ENCODE results near the gene PAXIP1.

Gene PAXIP1

GRCh38 chr7:154911862-154912455 is 91.0 kb downstream of the PAXIP1 start:
- no peak for DNase-seq

- no peak for DNase-seq
Observed at GRCh38 chr7:154911411-154911810, 91.5 kb downstream of the PAXIP1 start.

- DNase-seq = no peak
Observed at GRCh38 chr7:154910977-154911376, 91.9 kb downstream of the PAXIP1 start.

- DNase-seq = no peak
Observed at GRCh38 chr7:154910125-154910524, 92.8 kb downstream of the PAXIP1 start.

- DNase-seq = no peak
Observed at GRCh38 chr7:154909241-154910105, 93.5 kb downstream of the PAXIP1 start.

GRCh38 chr7:154907651-154908620 is 95.0 kb downstream of the PAXIP1 start:
- no peak for DNase-seq

- no peak for DNase-seq
Observed at GRCh38 chr7:154906736-154907355, 96.1 kb downstream of the PAXIP1 start.

GRCh38 chr7:154906201-154906600 is 96.7 kb downstream of the PAXIP1 start:
- DNase-seq = no peak

GRCh38 chr7:154905615-154906014 is 97.3 kb downstream of the PAXIP1 start:
- no peak for DNase-seq

GRCh38 chr7:154905146-154905545 is 97.8 kb downstream of the PAXIP1 start:
- no peak for DNase-seq

- no peak for DNase-seq
Observed at GRCh38 chr7:154903083-154903731, 99.7 kb downstream of the PAXIP1 start.

- no peak for DNase-seq
Observed at GRCh38 chr7:154902600-154903082, 100.3 kb downstream of the PAXIP1 start.

- no peak for DNase-seq
Observed at GRCh38 chr7:154899862-154900261, 103.1 kb downstream of the PAXIP1 start.

- no peak for DNase-seq
Observed at GRCh38 chr7:154898973-154899855, 103.7 kb downstream of the PAXIP1 start.

- no peak for DNase-seq
Observed at GRCh38 chr7:154896076-154896475, 106.8 kb downstream of the PAXIP1 start.

Data from right forelimb (tissue), 1 donor.